Sigmoid colon (tissue), 7 donors: ENCODE results near the gene CFAP410. TPM values are rescaled to one million over a fixed set of nuclear protein-coding genes. Genes with fewer than 3 reads are reported as not detected.
A peak's percentile ranks its signal among the peaks of the same experiment; 100 is the strongest.

ENCODE experiments used
- DNase-seq: peaks from one replicate; pipeline ENCODE4 v3.0.0-alpha.2; 2019
- H3K27ac ChIP-seq, 4 donors: fragments of 200-600 bp; sonication (generic); one replicate each; pipeline ENCODE4 v1.5.1; 2016 to 2019; ENCODE audit warnings: mild to moderate bottlenecking in 1 of 4
- H3K27me3 ChIP-seq, 3 donors: fragments of 200-600 bp; sonication (generic); one replicate each; pipeline ENCODE4 v1.5.1; 2019; ENCODE audit warnings: mild to moderate bottlenecking in 1 of 3
- H3K36me3 ChIP-seq, 4 donors: fragments of 200-600 bp; sonication (generic); one replicate each; pipeline ENCODE4 v1.5.1; 2016 to 2019
- H3K4me1 ChIP-seq, 4 donors: fragments of 200-600 bp; sonication (generic); one replicate each; pipeline ENCODE4 v1.5.1; 2017 to 2019
- H3K4me3 ChIP-seq, 4 donors: fragments of 200-600 bp; sonication (generic); one replicate each; pipeline ENCODE4 v1.5.1; 2017 to 2019; ENCODE audit warnings: mild to moderate bottlenecking in 2 of 4, moderate library complexity in 1 of 4
- H3K9me3 ChIP-seq, 4 donors: fragments of 200-600 bp in 3 of 4; sonication (generic) in 3 of 4; one replicate each; pipeline versions ENCODE4 v1.5.1 to v1.6.1; 2013 to 2019
- CTCF ChIP-seq, 4 experiments: fragments of 450-650 bp in 3 of 4; fragments of 200-600 bp in 1 of 4; IDR thresholded peaks; one replicate each; pipeline ENCODE4 v1.5.1; 2016 to 2019; ENCODE audit warnings: antibody characterized with exemption in 4 of 4, mild to moderate bottlenecking in 3 of 4, moderate library complexity in 2 of 4
- EP300 ChIP-seq, 4 donors: sonication (generic); formaldehyde crosslinking; IDR thresholded peaks; one replicate each; pipeline ENCODE4 v1.6.1; 2017; ENCODE audit warnings: antibody characterized with exemption in 4 of 4
- POLR2A ChIP-seq, 2 donors: fragments of 450-650 bp; IDR thresholded peaks; one replicate each; pipeline ENCODE4 v1.6.1; 2016; ENCODE audit warnings: antibody characterized with exemption in 2 of 2, mild to moderate bottlenecking in 2 of 2, moderate library complexity in 2 of 2
- POLR2AphosphoS5 ChIP-seq, 4 donors: sonication (generic); formaldehyde crosslinking; IDR thresholded peaks; one replicate each; pipeline ENCODE4 v1.6.1; 2017; ENCODE audit warnings: antibody characterized with exemption in 4 of 4
- WGBS, 2 donors: extraction: QIAGEN DNeasy Blood & Tissue Kit; methylation state at CpG; one replicate each; pipeline ENCODE4 v1.1.7; 2013; 5-methylcytosine and 5-hydroxymethylcytosine counted together
- intact Hi-C: fragments of 100-400 bp; cut with DNase I; formaldehyde crosslinking; loops from one replicate; pipeline ENCODE4 v1.15.1; 2023
- polyA plus RNA-seq, 3 donors: library from polyadenylated mRNA; stranded (reverse); fragments of 200-250 nt; gene quantifications; one replicate each; pipeline ENCODE4 v1.2.3, GENCODE V29; 2013
- total RNA-seq, 4 donors: library from RNA; depleted of rRNA; stranded (reverse); fragments of >200 nt; gene quantifications; one replicate each; pipeline ENCODE4 v1.1.0, GENCODE V29; 2016
- donor health status: healthy with polysubstance abuse.
- donor health status: Bipolar disorder and iron deficiency.
- donor health status: healthy.

Gene CFAP410
- total and polyA plus RNA-seq, 7 donors = 12.7 to 31.7 (median 28.2) TPM

DNA sequence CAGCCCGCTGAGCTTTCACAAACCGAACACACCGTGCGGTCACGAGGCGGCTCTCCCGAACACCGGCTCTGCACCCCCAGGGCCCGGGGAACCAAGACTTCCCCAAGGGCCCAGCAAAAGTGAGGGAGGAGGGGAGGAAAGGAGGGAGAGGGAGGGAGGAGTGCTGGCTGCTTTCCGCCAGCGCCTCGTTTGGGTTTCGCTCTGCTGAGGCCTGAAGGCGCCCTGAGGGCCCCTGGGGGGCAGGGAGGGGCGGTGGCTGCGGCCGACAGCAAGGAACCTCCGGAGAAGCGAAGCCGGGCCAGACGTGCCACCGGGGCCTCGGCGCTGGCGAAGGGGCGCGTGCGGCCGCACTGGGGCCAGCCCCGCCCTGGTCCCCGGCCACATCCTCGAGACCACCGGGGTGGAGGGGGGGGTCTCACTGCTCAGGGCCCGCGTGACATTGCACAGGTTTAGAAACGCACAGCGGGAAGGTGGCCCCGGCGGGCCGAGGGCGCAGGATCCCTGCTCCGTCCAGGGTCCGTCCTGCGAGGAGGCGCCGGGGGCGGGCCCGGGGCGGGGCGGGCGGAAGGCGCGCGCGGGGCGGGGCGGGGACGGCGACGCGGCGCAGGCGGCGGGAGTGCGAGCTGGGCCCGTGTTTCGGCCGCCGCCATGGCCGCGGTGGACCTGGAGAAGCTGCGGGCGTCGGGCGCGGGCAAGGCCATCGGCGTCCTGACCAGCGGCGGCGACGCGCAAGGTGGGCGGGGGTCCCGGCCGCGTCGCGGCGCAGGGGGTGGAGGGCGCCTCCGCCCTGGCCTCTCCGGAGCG lies 39.5 kb downstream of the CFAP410 start, which contains the start of gene PFKL:
Gene PFKL, plus strand, starts transcription at position 596 of the 804 bp plus-strand sequence. Its CDS starts 53 bp downstream, at position 649.
- no peaks in the 10 kb centered on the region for H3K36me3 ChIP-seq
- peak within 1 kb of the TSS; percentile 80 to 96 (median 92) for H3K4me3 ChIP-seq
- peak in 1 of 2 donors; percentile 33 for TF ChIP-seq POLR2A (IDR thresholded peaks at IDR 0.05)
- no peak for TF ChIP-seq CTCF (IDR thresholded peaks at IDR 0.05)
- TF ChIP-seq POLR2AphosphoS5 (IDR thresholded peaks at IDR 0.05) = peak; percentile 47 to 82 (median 69)
- TF ChIP-seq EP300 (IDR thresholded peaks at IDR 0.05) = no peak
- WGBS, 2 donors = 1% methylated on average over 94 of the region's 94 CpGs
- peak within 1 kb of the TSS; percentile 89 to 96 (median 92) for H3K27ac ChIP-seq
- H3K4me1 ChIP-seq = peaks cover 0 to 63% (median 51%) of the 10 kb centered on the region in 4 donors
- no peaks in the 10 kb centered on the region for H3K9me3 ChIP-seq
- intact Hi-C loops = loop anchor here (2.0 to 5.0 kb wide), 3 partner anchors 39 to 432 kb away; partner anchors contain the start of genes AGPAT3, CFAP410 and TRAPPC10
- DNase-seq = peak; percentile 81
- peaks cover 0 to 25% (median 25%) of the 10 kb centered on the region in 3 donors for H3K27me3 ChIP-seq

- Histone ChIP-seq H3K9me3 (no peaks in the 10 kb centered on the region), H3K27ac (peak overlapping the region; percentile 89 to 96 (median 92)), H3K27me3 (peaks cover 0 to 31% (median 30%) of the 10 kb centered on the region in 3 donors), H3K36me3 (no peaks in the 10 kb centered on the region), H3K4me1 (peaks cover 0 to 63% (median 48%) of the 10 kb centered on the region in 4 donors), H3K4me3 (peak overlapping the region; percentile 74 to 96 (median 92))
- intact Hi-C loops = loop anchor here (2.0 to 5.0 kb wide), 2 partner anchors 286 to 432 kb away; partner anchors contain the start of genes AGPAT3 and TRAPPC10
- DNase-seq = no peak
- TF ChIP-seq CTCF (IDR thresholded peaks at IDR 0.05) (no peak), EP300 (IDR thresholded peaks at IDR 0.05) (no peak), POLR2AphosphoS5 (IDR thresholded peaks at IDR 0.05) (no peak), POLR2A (IDR thresholded peaks at IDR 0.05) (no peak)
- WGBS, 2 donors = 14 to 32% methylated on average over 10 of the region's 10 CpGs
These were observed 40.1 kb downstream of the CFAP410 start for GRCh38 chr21:44299085-44299457.

DNA sequence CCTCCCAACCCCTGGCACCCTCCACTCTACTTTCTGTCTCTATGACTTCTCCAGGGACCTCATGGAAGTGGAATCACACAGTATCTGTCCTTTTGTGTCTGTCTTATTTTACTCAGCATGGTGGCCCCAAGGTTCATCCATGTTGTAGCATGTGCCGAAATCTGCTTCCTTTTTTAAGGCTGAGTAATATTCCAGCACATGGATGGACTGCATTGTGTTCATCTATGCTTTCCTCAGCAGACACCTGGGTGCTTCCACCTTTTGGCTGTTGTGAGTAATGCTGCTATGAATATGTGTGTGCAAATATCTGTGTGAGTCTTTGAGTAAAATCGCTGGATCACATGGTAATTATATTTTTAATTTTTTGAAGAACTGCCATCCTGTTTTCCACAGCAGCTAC lies 40.9 kb downstream of the CFAP410 start:
- no peak overlapping the region for H3K27ac ChIP-seq
- 84 to 93% methylated on average over 2 of the region's 2 CpGs for WGBS, 2 donors
- no peaks in the 10 kb centered on the region for H3K36me3 ChIP-seq
- no peak overlapping the region for H3K4me3 ChIP-seq
- H3K27me3 ChIP-seq = peaks cover 0 to 37% (median 34%) of the 10 kb centered on the region in 3 donors
- no peaks in the 10 kb centered on the region for H3K9me3 ChIP-seq
- H3K4me1 ChIP-seq = peaks cover 0 to 56% (median 45%) of the 10 kb centered on the region in 4 donors
- intact Hi-C loops = loop anchor here (2.0 to 5.0 kb wide), 2 partner anchors 286 to 431 kb away; partner anchors contain the start of genes AGPAT3 and TRAPPC10
- DNase-seq = no peak
- no peak for TF ChIP-seq CTCF (IDR thresholded peaks at IDR 0.05)
- TF ChIP-seq POLR2AphosphoS5 (IDR thresholded peaks at IDR 0.05) = no peak
- no peak for TF ChIP-seq EP300 (IDR thresholded peaks at IDR 0.05)
- no peak for TF ChIP-seq POLR2A (IDR thresholded peaks at IDR 0.05)

DNA sequence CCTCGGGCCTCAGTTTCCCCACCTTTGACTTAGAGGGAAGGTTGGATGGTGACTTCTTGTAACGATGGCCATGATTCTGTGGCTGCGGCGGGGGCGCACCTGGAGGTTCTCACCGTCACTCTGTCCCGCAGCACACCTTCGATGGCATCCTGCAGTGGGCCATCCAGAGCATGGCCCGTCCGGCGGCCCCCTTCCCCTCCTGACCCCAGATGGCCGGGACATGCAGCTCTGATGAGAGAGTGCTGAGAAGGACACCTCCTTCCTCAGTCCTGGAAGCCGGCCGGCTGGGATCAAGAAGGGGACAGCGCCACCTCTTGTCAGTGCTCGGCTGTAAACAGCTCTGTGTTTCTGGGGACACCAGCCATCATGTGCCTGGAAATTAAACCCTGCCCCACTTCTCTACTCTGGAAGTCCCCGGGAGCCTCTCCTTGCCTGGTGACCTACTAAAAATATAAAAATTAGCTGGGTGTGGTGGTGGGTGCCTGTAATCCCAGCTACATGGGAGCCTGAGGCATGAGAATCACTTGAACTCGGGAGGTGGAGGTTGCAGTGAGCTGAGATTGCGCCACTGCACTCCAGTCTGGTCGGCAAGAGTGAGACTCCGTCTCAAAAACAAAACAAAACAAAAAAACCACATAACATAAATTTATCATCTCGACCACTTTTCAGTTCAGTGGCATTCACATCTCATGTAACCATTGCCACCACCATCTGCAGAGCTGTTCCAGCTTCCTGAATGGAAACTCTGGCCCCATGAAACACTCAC lies 41.5 kb downstream of the CFAP410 start:
- TF ChIP-seq CTCF (IDR thresholded peaks at IDR 0.05) (peak; percentile 44 to 64 (median 56)), POLR2AphosphoS5 (IDR thresholded peaks at IDR 0.05) (peak in 1 of 4 donors; percentile 15), POLR2A (IDR thresholded peaks at IDR 0.05) (no peak)
- Histone ChIP-seq H3K4me3 (no peak overlapping the region), H3K4me1 (peaks cover 0 to 50% (median 43%) of the 10 kb centered on the region in 4 donors), H3K9me3 (no peaks in the 10 kb centered on the region), H3K27ac (no peak overlapping the region), H3K36me3 (no peaks in the 10 kb centered on the region), H3K27me3 (peaks cover 0 to 39% (median 37%) of the 10 kb centered on the region in 3 donors)
- WGBS, 2 donors = 18 to 25% methylated on average over 22 of the region's 22 CpGs
- peak; percentile 93 for DNase-seq
- intact Hi-C loops = loop anchor here (2.0 to 5.0 kb wide), 3 partner anchors 157 to 430 kb away; partner anchors contain the start of genes AGPAT3, LRRC3 and TRAPPC10
